Adipocyte (in vitro differentiated cells): ENCODE data around the gene TTLL3.
A peak's percentile ranks its signal among the peaks of the same experiment; 100 is the strongest.

Experiments
- DNase-seq: peaks from one replicate; pipeline ENCODE4 v3.0.0-alpha.2; 2015; ENCODE audit warnings: low read depth
- H3K27me3 ChIP-seq: replicated peaks from 2 replicates; pipeline ENCODE4 v1.7.0; 2013; ENCODE audit warnings: mild to moderate bottlenecking, low read length, moderate library complexity; ENCODE audit not compliant: control insufficient read depth, insufficient read depth
- H3K36me3 ChIP-seq: 2 replicates; pipeline ENCODE4 v1.7.0; 2013; ENCODE audit warnings: low read length, mild to moderate bottlenecking, moderate library complexity; ENCODE audit not compliant: control insufficient read depth, insufficient read depth, severe bottlenecking
- H3K4me1 ChIP-seq: 2 replicates; pipeline ENCODE4 v1.7.0; 2013; ENCODE audit warnings: mild to moderate bottlenecking, low read length, moderate library complexity; ENCODE audit not compliant: control insufficient read depth, insufficient read depth
- H3K4me3 ChIP-seq: 2 replicates; pipeline ENCODE4 v1.7.0; 2013; ENCODE audit warnings: mild to moderate bottlenecking, low read length, moderate library complexity
- H3K9ac ChIP-seq: 2 replicates; pipeline ENCODE4 v1.7.0; 2013; ENCODE audit warnings: mild to moderate bottlenecking, low read length, moderate library complexity
- H3K9me3 ChIP-seq: 2 replicates; pipeline ENCODE4 v1.7.0; 2013; ENCODE audit warnings: mild to moderate bottlenecking, low read length, moderate library complexity; ENCODE audit not compliant: control insufficient read depth

The TTLL3 gene

DNA sequence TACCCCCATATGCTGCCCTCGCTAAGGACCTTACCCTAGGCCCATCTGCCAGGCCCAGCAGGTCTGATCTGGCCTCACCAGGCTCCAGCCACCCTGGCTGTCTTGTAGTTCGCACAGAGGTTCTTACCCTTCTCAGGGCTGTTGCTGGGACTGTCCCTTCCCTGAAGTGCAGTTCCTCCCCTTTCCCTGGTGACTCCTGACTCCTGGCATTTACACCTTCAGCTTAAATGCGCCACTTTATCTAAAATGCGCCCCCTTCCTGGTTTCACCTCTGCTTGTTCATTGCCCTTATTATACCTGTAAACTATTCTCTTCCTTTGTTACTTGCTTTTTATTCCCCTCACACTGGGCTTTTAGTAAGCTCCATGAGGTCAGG is 835 bp upstream of the TTLL3 start:
- no peaks in the 10 kb centered on the region for H3K9me3 ChIP-seq
- no peaks in the 10 kb centered on the region for H3K27me3 ChIP-seq
- no peak for DNase-seq
- H3K4me3 ChIP-seq: peak overlapping the region; percentile 74
- H3K36me3 ChIP-seq: peaks cover 45% of the 10 kb centered on the region
- H3K4me1 ChIP-seq: peaks cover 15% of the 10 kb centered on the region
- H3K9ac ChIP-seq: peak overlapping the region; percentile 85

DNA sequence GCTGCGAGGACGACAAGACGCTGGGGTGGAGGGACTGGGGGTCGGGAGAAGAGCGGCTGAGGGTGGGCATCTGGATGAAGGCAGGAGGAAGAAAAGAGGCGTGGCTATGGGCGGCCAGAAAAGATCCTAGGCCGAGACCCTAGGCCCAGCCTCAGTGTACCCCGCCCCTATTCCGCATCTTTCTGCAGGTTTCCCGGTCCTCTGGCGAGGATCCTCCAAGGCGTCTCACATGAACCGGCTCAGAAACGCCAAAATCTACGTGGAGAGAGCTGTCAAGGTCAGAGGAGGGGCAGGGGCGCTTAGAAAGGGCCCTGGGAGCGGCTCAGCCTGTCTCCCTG is 340 bp downstream of the TTLL3 start:
- H3K9ac ChIP-seq: peak overlapping the region; percentile 85
- no peaks in the 10 kb centered on the region for H3K27me3 ChIP-seq
- H3K9me3 ChIP-seq: no peaks in the 10 kb centered on the region
- peak; percentile 31 for DNase-seq
- H3K4me3 ChIP-seq: peak overlapping the region; percentile 74
- peaks cover 33% of the 10 kb centered on the region for H3K36me3 ChIP-seq
- peaks cover 15% of the 10 kb centered on the region for H3K4me1 ChIP-seq

DNA sequence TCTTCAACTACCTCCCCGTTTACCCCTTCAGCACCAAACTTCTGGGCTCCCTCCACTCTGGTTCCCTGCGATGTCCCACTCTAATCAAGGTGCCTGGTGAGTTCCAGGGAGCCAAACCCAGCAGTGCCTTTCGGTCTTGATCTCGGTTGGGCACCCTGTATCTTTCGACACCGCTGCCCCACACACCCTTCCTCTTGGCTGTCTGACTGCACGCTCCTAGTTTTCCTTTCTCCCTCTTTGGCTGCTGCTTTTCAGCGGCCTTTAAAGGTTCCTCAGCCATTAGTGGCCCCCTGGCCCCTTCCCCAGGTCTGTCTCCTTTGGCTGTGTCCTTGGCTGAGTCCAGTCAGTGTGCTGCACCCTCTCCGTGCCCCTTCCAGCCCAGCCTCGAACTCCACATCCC is 784 bp downstream of the TTLL3 start:
- Histone ChIP-seq H3K4me3 (peak overlapping the region; percentile 74), H3K36me3 (peaks cover 28% of the 10 kb centered on the region), H3K27me3 (no peaks in the 10 kb centered on the region), H3K4me1 (peaks cover 15% of the 10 kb centered on the region), H3K9ac (peak overlapping the region; percentile 85), H3K9me3 (no peaks in the 10 kb centered on the region)
- DNase-seq: no peak

DNA sequence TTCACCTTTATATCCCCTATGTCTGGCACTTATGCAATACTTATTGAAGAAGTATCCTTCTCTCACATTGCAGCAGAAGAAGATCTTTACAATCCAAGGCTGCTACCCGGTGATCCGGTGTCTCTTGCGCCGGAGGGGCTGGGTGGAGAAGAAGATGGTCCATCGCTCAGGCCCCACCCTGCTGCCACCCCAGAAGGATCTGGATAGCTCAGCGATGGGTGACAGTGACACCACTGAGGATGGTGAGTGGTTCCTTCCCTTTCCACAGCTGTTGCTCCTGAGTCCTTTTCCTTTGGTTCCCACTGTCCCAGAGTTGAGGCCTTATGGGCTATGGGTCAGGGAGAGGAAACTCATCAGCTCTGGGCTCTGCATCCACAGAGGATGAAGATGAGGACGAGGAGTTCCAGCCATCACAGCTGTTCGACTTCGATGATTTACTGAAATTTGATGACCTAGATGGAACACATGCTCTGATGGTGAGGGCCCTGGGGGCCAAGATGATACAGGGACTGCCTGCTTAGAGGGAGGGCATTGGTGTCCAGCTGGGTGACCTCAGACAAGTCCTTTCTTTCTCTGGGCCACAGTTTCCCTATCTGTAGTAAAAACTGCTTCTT is 2.9 kb downstream of the TTLL3 start:
- no peaks in the 10 kb centered on the region for H3K9me3 ChIP-seq
- peaks cover 15% of the 10 kb centered on the region for H3K4me1 ChIP-seq
- H3K9ac ChIP-seq: no peak overlapping the region
- H3K36me3 ChIP-seq: peaks cover 11% of the 10 kb centered on the region
- no peaks in the 10 kb centered on the region for H3K27me3 ChIP-seq
- H3K4me3 ChIP-seq: no peak overlapping the region
- DNase-seq: no peak

DNA sequence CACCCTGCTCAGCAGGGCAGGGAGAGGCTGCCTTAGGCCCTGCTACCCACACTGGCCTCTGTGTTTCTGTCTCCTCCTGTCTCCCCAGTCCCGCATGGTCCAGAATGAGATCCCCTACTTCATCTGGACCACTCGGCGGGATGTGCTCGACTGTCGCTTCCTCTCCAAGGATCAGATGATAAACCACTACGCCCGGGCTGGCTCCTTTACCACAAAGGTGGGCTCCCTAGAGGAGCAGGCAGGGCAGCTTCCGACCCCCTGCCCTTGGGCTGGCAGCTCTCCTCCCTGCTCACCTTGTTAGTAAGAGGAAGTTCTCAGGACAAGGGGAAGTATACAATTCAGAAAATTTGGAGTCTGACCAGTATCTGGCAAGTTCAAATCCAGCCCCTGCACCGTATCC is 5.9 kb downstream of the TTLL3 start:
- Histone ChIP-seq H3K9me3 (no peaks in the 10 kb centered on the region), H3K9ac (no peak overlapping the region), H3K4me3 (no peak overlapping the region), H3K4me1 (peaks cover 3% of the 10 kb centered on the region), H3K27me3 (no peaks in the 10 kb centered on the region), H3K36me3 (peaks cover 11% of the 10 kb centered on the region)
- no peak for DNase-seq

DNA sequence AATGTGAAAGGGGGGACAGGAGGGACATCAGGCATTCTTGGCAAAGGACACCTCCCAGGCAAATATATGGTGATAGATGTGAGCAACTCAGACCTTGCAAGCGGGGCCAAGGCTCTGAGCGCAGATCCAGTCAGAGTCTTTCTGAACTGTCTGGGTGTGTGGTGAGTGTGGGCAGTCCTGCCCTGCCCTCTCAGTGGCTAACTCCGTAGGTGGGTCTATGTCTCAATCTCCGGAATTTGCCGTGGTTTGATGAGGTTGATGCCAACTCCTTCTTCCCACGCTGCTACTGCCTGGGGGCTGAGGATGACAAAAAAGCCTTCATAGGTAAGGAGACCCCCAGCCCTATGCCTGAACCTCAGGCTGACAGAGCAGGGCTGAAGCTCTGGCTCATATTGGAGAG is 7.4 kb downstream of the TTLL3 start:
- no peak overlapping the region for H3K4me3 ChIP-seq
- no peak overlapping the region for H3K9ac ChIP-seq
- H3K27me3 ChIP-seq: no peaks in the 10 kb centered on the region
- DNase-seq: no peak
- H3K36me3 ChIP-seq: peaks cover 11% of the 10 kb centered on the region
- no peaks in the 10 kb centered on the region for H3K4me1 ChIP-seq
- no peaks in the 10 kb centered on the region for H3K9me3 ChIP-seq

DNA sequence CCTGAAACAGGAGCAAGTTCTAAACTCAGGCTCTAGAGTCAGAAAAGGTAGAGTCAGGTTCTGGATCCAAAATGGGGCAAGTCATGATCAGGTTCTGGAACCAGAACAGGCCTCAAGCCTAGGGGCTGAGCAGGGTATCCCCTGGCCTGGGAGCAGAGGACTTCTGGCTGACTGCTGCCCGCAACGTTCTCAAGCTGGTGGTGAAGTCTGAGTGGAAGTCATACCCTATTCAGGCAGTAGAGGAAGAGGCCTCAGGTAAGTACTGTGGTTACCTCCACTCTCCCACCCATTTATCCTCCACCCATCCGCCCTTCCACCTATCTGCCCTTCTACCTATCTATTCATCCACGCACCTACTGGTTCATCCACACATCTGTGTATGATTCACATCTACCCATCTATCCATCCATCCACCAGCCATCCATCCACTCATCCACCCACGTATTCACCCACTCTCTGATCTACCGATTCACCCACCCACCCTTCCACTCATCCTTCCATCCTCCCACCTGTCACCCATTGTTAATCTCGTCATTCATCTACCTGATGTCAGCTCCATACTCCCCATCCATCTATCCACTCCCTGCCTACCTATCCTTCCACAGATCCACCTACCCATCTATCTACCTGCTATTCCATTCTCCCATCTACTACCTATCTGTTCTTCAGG is 8.7 kb downstream of the TTLL3 start:
- Histone ChIP-seq H3K4me1 (no peaks in the 10 kb centered on the region), H3K9ac (no peak overlapping the region), H3K4me3 (no peak overlapping the region), H3K36me3 (peaks cover under 1% of the 10 kb centered on the region), H3K9me3 (no peaks in the 10 kb centered on the region), H3K27me3 (no peaks in the 10 kb centered on the region)
- DNase-seq: no peak

DNA sequence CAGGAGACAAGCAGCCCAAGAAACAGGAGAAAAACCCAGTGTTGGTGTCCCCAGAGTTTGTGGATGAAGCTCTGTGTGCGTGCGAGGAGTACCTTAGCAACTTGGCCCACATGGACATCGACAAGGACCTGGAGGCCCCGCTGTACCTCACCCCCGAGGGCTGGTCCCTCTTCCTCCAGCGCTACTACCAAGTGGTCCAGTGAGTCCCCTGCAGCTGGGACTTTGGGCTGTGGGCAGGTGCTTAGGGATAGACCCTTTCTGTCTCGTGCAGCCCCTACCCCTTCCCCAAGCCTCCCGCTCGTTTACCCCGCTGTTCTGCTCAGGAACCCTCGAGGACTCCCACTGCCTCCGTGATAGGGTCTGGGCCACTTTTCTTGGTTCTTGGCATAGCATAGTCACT is 10.5 kb downstream of the TTLL3 start:
- Histone ChIP-seq H3K36me3 (no peaks in the 10 kb centered on the region), H3K9me3 (no peaks in the 10 kb centered on the region), H3K9ac (no peak overlapping the region), H3K4me3 (no peak overlapping the region), H3K27me3 (no peaks in the 10 kb centered on the region), H3K4me1 (no peaks in the 10 kb centered on the region)
- DNase-seq: no peak

DNA sequence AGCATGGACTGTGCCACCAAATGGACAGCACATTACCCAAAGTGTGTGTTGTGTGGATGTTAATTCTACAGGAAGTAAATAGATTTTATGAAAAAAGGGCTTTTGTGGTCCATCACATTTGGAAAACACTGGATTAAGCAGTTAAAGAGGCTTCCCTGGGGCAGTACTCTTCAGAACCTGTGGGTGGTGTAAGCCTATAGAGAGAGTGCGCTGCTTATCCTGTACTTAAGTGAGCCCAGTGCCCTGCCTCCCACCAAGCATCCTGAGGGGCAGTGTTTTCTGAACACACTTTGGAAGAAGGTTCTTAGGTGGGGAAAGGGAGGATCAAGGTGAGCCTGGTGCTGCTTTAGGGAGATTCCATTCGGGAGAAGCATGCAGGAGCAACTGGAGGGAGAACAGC is 10.9 kb downstream of the TTLL3 start:
- no peaks in the 10 kb centered on the region for H3K36me3 ChIP-seq
- H3K4me3 ChIP-seq: no peak overlapping the region
- H3K27me3 ChIP-seq: no peaks in the 10 kb centered on the region
- H3K4me1 ChIP-seq: no peaks in the 10 kb centered on the region
- H3K9ac ChIP-seq: no peak overlapping the region
- no peak for DNase-seq
- no peaks in the 10 kb centered on the region for H3K9me3 ChIP-seq

DNA sequence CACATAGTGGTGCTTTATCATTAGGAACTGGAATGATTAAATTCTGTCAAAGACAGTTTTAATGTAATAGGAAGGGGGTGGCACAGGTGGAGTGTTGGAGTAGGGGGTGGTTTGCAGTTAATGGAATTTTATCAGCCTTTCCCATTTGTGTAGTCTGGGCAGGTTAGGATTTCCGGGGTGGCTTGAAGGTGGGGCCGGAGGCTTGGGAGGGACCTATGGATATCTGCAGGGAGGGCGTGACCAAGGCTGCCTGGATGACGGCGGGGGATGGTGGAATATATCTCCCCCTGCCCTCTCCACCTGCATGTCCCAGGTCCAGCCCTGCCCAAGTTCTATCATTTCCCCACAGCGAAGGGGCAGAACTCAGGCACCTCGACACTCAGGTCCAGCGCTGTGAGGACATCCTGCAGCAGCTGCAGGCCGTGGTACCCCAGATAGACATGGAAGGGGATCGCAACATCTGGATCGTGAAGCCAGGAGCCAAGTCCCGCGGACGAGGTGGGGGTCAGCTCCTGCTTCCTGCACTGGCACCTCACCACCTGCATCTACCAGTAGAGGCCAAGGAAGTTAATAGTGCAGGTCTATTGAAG is 15.5 kb downstream of the TTLL3 start:
- Histone ChIP-seq H3K36me3 (peaks cover 17% of the 10 kb centered on the region), H3K9ac (no peak overlapping the region), H3K4me3 (no peak overlapping the region), H3K4me1 (no peaks in the 10 kb centered on the region), H3K27me3 (no peaks in the 10 kb centered on the region), H3K9me3 (no peaks in the 10 kb centered on the region)
- DNase-seq: no peak

DNA sequence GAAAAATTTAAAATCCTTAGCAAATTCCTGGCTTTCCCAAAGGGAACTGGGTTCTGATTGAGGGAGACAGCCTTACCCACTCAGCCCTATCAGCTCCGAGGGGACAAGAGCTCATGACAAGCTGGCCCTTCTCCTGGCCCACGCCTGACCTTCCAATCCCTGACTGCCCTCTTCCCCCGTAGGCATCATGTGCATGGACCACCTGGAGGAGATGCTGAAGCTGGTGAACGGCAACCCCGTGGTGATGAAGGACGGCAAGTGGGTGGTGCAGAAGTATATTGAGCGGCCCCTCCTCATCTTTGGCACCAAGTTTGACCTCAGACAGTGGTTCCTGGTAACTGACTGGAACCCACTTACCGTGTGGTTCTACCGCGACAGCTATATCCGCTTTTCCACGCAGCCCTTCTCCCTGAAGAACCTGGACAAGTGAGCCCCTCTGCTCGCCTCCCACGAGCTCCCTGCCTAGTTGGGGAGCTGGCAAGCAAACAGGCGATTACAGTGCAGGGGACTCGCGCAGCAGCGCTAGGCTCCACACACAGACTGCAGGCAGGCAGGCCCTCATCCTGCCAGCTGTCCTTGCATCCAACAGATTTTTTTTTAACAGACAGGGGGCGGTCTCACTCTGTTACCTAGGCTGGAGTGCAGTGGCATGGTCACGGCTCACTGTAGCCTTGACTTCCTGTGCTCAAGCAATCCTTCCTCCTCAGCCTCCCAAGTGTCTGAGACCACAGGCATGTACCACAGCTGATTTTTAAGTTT is 16.9 kb downstream of the TTLL3 start:
- DNase-seq: peak; percentile 11
- H3K9me3 ChIP-seq: no peaks in the 10 kb centered on the region
- no peaks in the 10 kb centered on the region for H3K4me1 ChIP-seq
- no peaks in the 10 kb centered on the region for H3K27me3 ChIP-seq
- H3K4me3 ChIP-seq: no peak overlapping the region
- no peak overlapping the region for H3K9ac ChIP-seq
- H3K36me3 ChIP-seq: peaks cover 23% of the 10 kb centered on the region
